IMR-90 (cell line): ENCODE measurements around the gene GTF2I. TPM values are rescaled to one million over a fixed set of nuclear protein-coding genes. Genes with fewer than 3 reads are reported as not detected.

Source experiments
- ATAC-seq: fragments of 200-7000 bp; cut with Tn5 transposase; 2 replicates; pipeline ENCODE4 v1.9.1; 2020; ENCODE audit warnings: low read depth, mild to moderate bottlenecking, moderate library complexity
- BruUV-seq: library from RNA; stranded (reverse); fragments of 400-500 nt; replicated peaks from 2 replicates; lab custom pipeline; 2021; lab: Mats Ljungman, UMichigan
- CTCF ChIA-PET: fragments of 300-600 bp; formaldehyde crosslinking; extraction: SDS; loops from one replicate; lab custom pipeline; 2021; ENCODE audit warnings: antibody characterized with exemption; lab: Yijun Ruan, JAX
- POLR2A ChIA-PET: fragments of 300-600 bp; sonication (Branson Sonifier 250); formaldehyde crosslinking; loops from one replicate; lab custom pipeline; 2022; ENCODE audit warnings: antibody characterized with exemption; ENCODE audit not compliant: unreplicated experiment; lab: Charles Lee
- DNase-seq: peaks from one replicate; pipeline ENCODE4 v3.0.0; 2013
- H2AFZ ChIP-seq: replicated peaks from 2 replicates; pipeline ENCODE3; 2013; ENCODE audit warnings: low read length, mild to moderate bottlenecking; ENCODE audit not compliant: poor library complexity
- H2AK5ac ChIP-seq: 2 replicates; pipeline ENCODE4 v1.6.1; 2013; ENCODE audit warnings: low read depth, low read length, inconsistent platforms
- H2AK9ac ChIP-seq: replicated peaks from 2 replicates; pipeline ENCODE3; 2013; ENCODE audit warnings: mild to moderate bottlenecking, low read depth, low read length, moderate library complexity; ENCODE audit not compliant: poor library complexity
- H2BK120ac ChIP-seq: 2 replicates; pipeline ENCODE4 v1.6.1; 2013; ENCODE audit warnings: low read depth, low read length, inconsistent platforms
- H2BK15ac ChIP-seq: 3 replicates; pipeline ENCODE4 v1.6.1; 2013; ENCODE audit warnings: low read depth, low read length, inconsistent platforms
- H2BK20ac ChIP-seq: 2 replicates; pipeline ENCODE4 v1.6.1; 2013; ENCODE audit warnings: low read depth, mild to moderate bottlenecking, inconsistent platforms, low read length, moderate library complexity
- H2BK5ac ChIP-seq: 2 replicates; pipeline ENCODE4 v1.6.1; 2013; ENCODE audit warnings: mild to moderate bottlenecking, low read depth, low read length, inconsistent platforms; ENCODE audit not compliant: poor library complexity, severe bottlenecking
- H3K14ac ChIP-seq: replicated peaks from 2 replicates; pipeline ENCODE4 v1.6.1; 2013; ENCODE audit warnings: low read depth, low read length, inconsistent platforms
- H3K18ac ChIP-seq: 2 replicates; pipeline ENCODE4 v1.6.1; 2013; ENCODE audit warnings: low read depth, low read length, control low read depth
- H3K23ac ChIP-seq: 2 replicates; pipeline ENCODE4 v1.6.1; 2013; ENCODE audit warnings: low read depth, low read length, inconsistent platforms
- H3K27ac ChIP-seq: 2 replicates; pipeline ENCODE4 v1.5.1; 2013; ENCODE audit warnings: mild to moderate bottlenecking, control low read depth, low read length; ENCODE audit not compliant: insufficient read depth
- H3K27me3 ChIP-seq: 2 replicates; pipeline ENCODE4 v1.6.1; 2013; ENCODE audit warnings: low read length; ENCODE audit not compliant: control insufficient read depth, insufficient read depth
- H3K36me3 ChIP-seq: 2 replicates; pipeline ENCODE4 v1.6.1; 2013; ENCODE audit warnings: low read length, mixed read lengths; ENCODE audit not compliant: control insufficient read depth, insufficient read depth
- H3K4ac ChIP-seq: 2 replicates; pipeline ENCODE4 v1.6.1; 2013; ENCODE audit warnings: low read depth, low read length, inconsistent platforms
- H3K4me1 ChIP-seq: 2 replicates; pipeline ENCODE4 v1.6.1; 2013; ENCODE audit warnings: low read length, mixed read lengths; ENCODE audit not compliant: control insufficient read depth, insufficient read depth
- H3K4me2 ChIP-seq: 2 replicates; pipeline ENCODE4 v1.6.1; 2013; ENCODE audit warnings: low read depth, mild to moderate bottlenecking, control low read depth, low read length, moderate library complexity
- H3K4me3 ChIP-seq: 2 replicates; pipeline ENCODE4 v1.5.1; 2013; ENCODE audit warnings: low read depth, mild to moderate bottlenecking, control low read depth, low read length, moderate library complexity; ENCODE audit not compliant: insufficient read depth
- H3K56ac ChIP-seq: 2 replicates; pipeline ENCODE4 v1.6.1; 2013; ENCODE audit warnings: low read length, inconsistent platforms; ENCODE audit not compliant: insufficient read depth; ENCODE audit errors: extremely low read depth
- H3K79me1 ChIP-seq, 2 experiments: 2 replicates each; pipeline ENCODE4 v1.6.1; 2013; ENCODE audit warnings: low read length in 2 of 2, inconsistent platforms in 1 of 2, low read depth in 1 of 2
- H3K9ac ChIP-seq: 2 replicates; pipeline ENCODE4 v1.6.1; 2013; ENCODE audit warnings: low read depth, low read length, control low read depth
- H3K9me1 ChIP-seq: 2 replicates; pipeline ENCODE4 v1.6.1; 2013; ENCODE audit warnings: low read length, inconsistent platforms; ENCODE audit not compliant: insufficient read depth
- H3K9me3 ChIP-seq: 2 replicates; pipeline ENCODE4 v1.6.1; 2013; ENCODE audit warnings: low read length; ENCODE audit not compliant: control insufficient read depth, insufficient read depth
- H4K20me1 ChIP-seq: 2 replicates; pipeline ENCODE4 v1.6.1; 2013; ENCODE audit warnings: low read length, inconsistent platforms; ENCODE audit not compliant: insufficient read depth
- H4K5ac ChIP-seq: 2 replicates; pipeline ENCODE4 v1.6.1; 2013; ENCODE audit warnings: mild to moderate bottlenecking, low read depth, low read length, control low read depth
- H4K8ac ChIP-seq, 2 experiments: 2 replicates each; pipeline ENCODE4 v1.6.1; 2013; ENCODE audit warnings: low read depth in 2 of 2, low read length in 2 of 2, control low read depth in 1 of 2, inconsistent platforms in 1 of 2
- H4K91ac ChIP-seq: 2 replicates; pipeline ENCODE4 v1.6.1; 2013; ENCODE audit warnings: low read depth, low read length, inconsistent platforms; ENCODE audit not compliant: insufficient read depth
- ELK1 ChIP-seq: fragments of 150-350 bp; IDR thresholded peaks from 2 replicates; pipeline ENCODE4 v1.6.1; 2016; ENCODE audit warnings: low read depth, mild to moderate bottlenecking, low read length, moderate library complexity, borderline replicate concordance
- FOS ChIP-seq: fragments of 150-350 bp; IDR thresholded peaks from 2 replicates; pipeline ENCODE4 v1.6.1; 2016; ENCODE audit warnings: low read depth, low read length
- WGBS, 2 experiments: methylation state at CpG; one replicate each; pipeline versions ENCODE4 v1.1.5 to v1.1.7; 2013; ENCODE audit warnings: missing lambda C conversion rate in 2 of 2; ENCODE audit not compliant: insufficient read length in 1 of 2; ENCODE audit errors: extremely low coverage in 2 of 2; 5-methylcytosine and 5-hydroxymethylcytosine counted together
- dilution Hi-C: fragments of 300-500 bp; cut with HindIII; formaldehyde crosslinking; loops from one replicate; pipeline ENCODE4 v1.14.3; 2018; ENCODE audit warnings: low sequenced_read_pairs; ENCODE audit not compliant: unreplicated experiment
- in situ Hi-C: fragments of 300-500 bp; cut with MboI; formaldehyde crosslinking; loops from 3 replicates; pipeline ENCODE4 v1.14.3; 2019; ENCODE audit warnings: low sequenced_read_pairs, inconsistent platforms, mixed read lengths
- intact Hi-C: fragments of 100-400 bp; cut with micrococcal nuclease; formaldehyde crosslinking; loops from 2 replicates; pipeline ENCODE4 v1.10.0; 2022
- polyA plus RNA-seq, 3 experiments: library from polyadenylated mRNA; depleted of rRNA; stranded (reverse); fragments of >200 nt; gene quantifications; 2 replicates each; pipeline ENCODE4 v1.2.3, GENCODE V29; 2012; ENCODE audit warnings: low replicate concordance in 1 of 3
- total RNA-seq: library from RNA; depleted of rRNA; stranded (reverse); fragments of >200 nt; gene quantifications from 2 replicates; pipeline ENCODE4 v1.2.3, GENCODE V29; 2012

GTF2I gene
- total and polyA plus RNA-seq, 2 of the 4 experiments (the other 2 are of a cell fraction) = 46.4 to 88.8 TPM

GRCh38 chr7:74622228-74622749 lies 35.2 kb upstream of the GTF2I start:
- no peak overlapping the region for H3K4me3 ChIP-seq
- dilution Hi-C loops (no loop called here), intact Hi-C loops (loop anchor here (10.0 kb wide), 1 partner anchor 243 kb away; no protein-coding TSS in a partner anchor), in situ Hi-C loops (no loop called here)
- H3K27me3 ChIP-seq = no peaks in the 10 kb centered on the region
- no peak overlapping the region for H2AK5ac ChIP-seq
- H3K27ac ChIP-seq = no peak overlapping the region
- no peak overlapping the region for H4K91ac ChIP-seq
- no peaks in the 10 kb centered on the region for H3K79me1 ChIP-seq
- H3K9ac ChIP-seq = no peak overlapping the region
- no peaks in the 10 kb centered on the region for H3K36me3 ChIP-seq
- no peak overlapping the region for H2BK120ac ChIP-seq
- no peak overlapping the region for H2AFZ ChIP-seq
- no peak overlapping the region for H4K8ac ChIP-seq
- H3K4ac ChIP-seq = no peak overlapping the region
- H4K5ac ChIP-seq = no peak overlapping the region
- H2BK5ac ChIP-seq = no peak overlapping the region
- no peak overlapping the region for H2AK9ac ChIP-seq
- CTCF ChIA-PET = no interaction called here
- no peak overlapping the region for H2BK20ac ChIP-seq
- TF ChIP-seq ELK1 (no peak), FOS (no peak)
- no peaks in the 10 kb centered on the region for H4K20me1 ChIP-seq
- H3K18ac ChIP-seq = no peak overlapping the region
- WGBS, 2 experiments = 100% methylated on average over 1 of the region's 5 CpGs; no CpG with 5 or more reads in 1 of the 2 experiments
- no peak overlapping the region for H3K23ac ChIP-seq
- H2BK15ac ChIP-seq = no peak overlapping the region
- BruUV-seq = no TSS peak
- no peaks in the 10 kb centered on the region for H3K9me3 ChIP-seq
- DNase-seq = no peak
- H3K14ac ChIP-seq = no peak overlapping the region
- H3K56ac ChIP-seq = no peak overlapping the region
- ATAC-seq = no peak
- POLR2A ChIA-PET = no interaction called here
- no peaks in the 10 kb centered on the region for H3K9me1 ChIP-seq
- H3K4me2 ChIP-seq = no peak overlapping the region
- peaks cover 2% of the 10 kb centered on the region; the same call in 1 of the 2 replicates for H3K4me1 ChIP-seq
